Measurements from ENCODE around the gene SLC38A8.

Gene SLC38A8

GRCh38 chr16:84068041-84068440, 25.4 kb upstream of the SLC38A8 start:
- no peak for DNase-seq

GRCh38 chr16:84067640-84068039, 25.0 kb upstream of the SLC38A8 start:
- DNase-seq = no peak

- DNase-seq = no peak
These were observed 23.0 kb upstream of the SLC38A8 start for GRCh38 chr16:84065536-84066132.

- no peak for DNase-seq
These were observed 21.4 kb upstream of the SLC38A8 start for GRCh38 chr16:84063980-84064379.

- DNase-seq = peak; percentile 31
These were observed 20.4 kb upstream of the SLC38A8 start for GRCh38 chr16:84062734-84063640.

GRCh38 chr16:84061236-84061819, 18.7 kb upstream of the SLC38A8 start:
- DNase-seq = no peak

- DNase-seq = no peak
These were observed 17.6 kb upstream of the SLC38A8 start for GRCh38 chr16:84059946-84060901.

- no peak for DNase-seq
These were observed 16.5 kb upstream of the SLC38A8 start for GRCh38 chr16:84059111-84059510.

- no peak for DNase-seq
These were observed 16.1 kb upstream of the SLC38A8 start for GRCh38 chr16:84058664-84059063.

GRCh38 chr16:84058211-84058610, 15.6 kb upstream of the SLC38A8 start:
- no peak for DNase-seq

- DNase-seq = no peak
These were observed 14.3 kb upstream of the SLC38A8 start for GRCh38 chr16:84056933-84057332.

GRCh38 chr16:84055801-84056634, 13.4 kb upstream of the SLC38A8 start:
- DNase-seq = no peak

GRCh38 chr16:84055366-84055765, 12.8 kb upstream of the SLC38A8 start:
- DNase-seq = no peak

- no peak for DNase-seq
These were observed 12.3 kb upstream of the SLC38A8 start for GRCh38 chr16:84054916-84055315.

- DNase-seq = no peak
These were observed 11.7 kb upstream of the SLC38A8 start for GRCh38 chr16:84054271-84054670.

- no peak for DNase-seq
These were observed 10.6 kb upstream of the SLC38A8 start for GRCh38 chr16:84053237-84053636.

- DNase-seq = no peak
These were observed 9.6 kb upstream of the SLC38A8 start for GRCh38 chr16:84052071-84052622.

- DNase-seq = no peak
These were observed 7.7 kb upstream of the SLC38A8 start for GRCh38 chr16:84050316-84050715.

- no peak for DNase-seq
These were observed 6.9 kb upstream of the SLC38A8 start for GRCh38 chr16:84049403-84050060.

- DNase-seq = no peak
These were observed 6.3 kb upstream of the SLC38A8 start for GRCh38 chr16:84048871-84049270.

GRCh38 chr16:84048270-84048669, 5.7 kb upstream of the SLC38A8 start:
- DNase-seq = no peak
